PFSK-1 (cell line): ENCODE measurements around the gene SLC13A3.

Experiments
- FOXP2 ChIP-seq: optimal IDR thresholded peaks from 2 replicates; pipeline ENCODE3; 2011; ENCODE audit warnings: borderline replicate concordance, control low read depth, inconsistent platforms; ENCODE audit not compliant: insufficient read depth; ENCODE audit errors: extremely low read length, extremely low read depth
- POLR2AphosphoS5 ChIP-seq: IDR thresholded peaks from 2 replicates; pipeline ENCODE4 v1.6.1; 2012; ENCODE audit warnings: low read depth, mild to moderate bottlenecking, control low read depth, low read length, moderate library complexity
- REST ChIP-seq, 2 experiments: IDR thresholded peaks; 2 replicates each; pipeline versions ENCODE4 v1.6.1 to v1.8.0; 2011 to 2012; ENCODE audit warnings: low read depth in 2 of 2, low read length in 2 of 2, control low read depth in 1 of 2, inconsistent platforms in 1 of 2, mild to moderate bottlenecking in 1 of 2, moderate library complexity in 1 of 2; ENCODE audit not compliant: insufficient read depth in 1 of 2
- SIN3A ChIP-seq: IDR thresholded peaks from 2 replicates; pipeline ENCODE4 v1.6.1; 2012; ENCODE audit warnings: mild to moderate bottlenecking, low read length, moderate library complexity, borderline replicate concordance; ENCODE audit not compliant: insufficient read depth
- TAF1 ChIP-seq: IDR thresholded peaks from 2 replicates; pipeline ENCODE4 v1.6.1; 2012; ENCODE audit warnings: low read length, control low read depth, borderline replicate concordance; ENCODE audit not compliant: insufficient read depth

Gene SLC13A3

GRCh38 chr20:46557231-46557956 lies 93.9 kb downstream of the SLC13A3 start:
- no peak for TF ChIP-seq SIN3A
- no peak for TF ChIP-seq TAF1
- no peak for TF ChIP-seq FOXP2
- TF ChIP-seq POLR2AphosphoS5 = no peak
- TF ChIP-seq REST (IDR thresholded peaks at IDR 0.05; ENCODE audit: insufficient read depth in 1 of 2, low read depth in 2 of 2, low read length in 2 of 2) = no peak

- no peak for TF ChIP-seq SIN3A
- no peak for TF ChIP-seq POLR2AphosphoS5
- no peak for TF ChIP-seq REST (IDR thresholded peaks at IDR 0.05; ENCODE audit: insufficient read depth in 1 of 2, low read depth in 2 of 2, low read length in 2 of 2)
- TF ChIP-seq TAF1 = no peak
- no peak for TF ChIP-seq FOXP2
These were observed 95.8 kb downstream of the SLC13A3 start for GRCh38 chr20:46555370-46555956.

- TF ChIP-seq TAF1 = no peak
- TF ChIP-seq POLR2AphosphoS5 = no peak
- no peak for TF ChIP-seq FOXP2
- no peak for TF ChIP-seq REST (IDR thresholded peaks at IDR 0.05; ENCODE audit: insufficient read depth in 1 of 2, low read depth in 2 of 2, low read length in 2 of 2)
- no peak for TF ChIP-seq SIN3A
These were observed 96.4 kb downstream of the SLC13A3 start for GRCh38 chr20:46554828-46555227.

GRCh38 chr20:46553926-46554325 lies 97.3 kb downstream of the SLC13A3 start:
- TF ChIP-seq SIN3A (no peak), POLR2AphosphoS5 (no peak), REST (IDR thresholded peaks at IDR 0.05; ENCODE audit: insufficient read depth in 1 of 2, low read depth in 2 of 2, low read length in 2 of 2) (no peak), FOXP2 (no peak), TAF1 (no peak)
